HCT116 (cell line): Measurements from ENCODE around the gene CDHR3. TPM values are rescaled to one million over a fixed set of nuclear protein-coding genes. Genes with fewer than 3 reads are reported as not detected.

ENCODE experiments used
- ATAC-seq: fragments of 200-7000 bp; cut with Tn5 transposase; 2 replicates; pipeline ENCODE4 v1.9.1; 2020; ENCODE audit warnings: mild to moderate bottlenecking, moderate library complexity
- BruUV-seq: library from RNA; stranded (reverse); fragments of 400-500 nt; replicated peaks from 2 replicates; lab custom pipeline; 2021; lab: Mats Ljungman, UMichigan
- CTCF ChIA-PET: fragments of 300-600 bp; sonication (Branson Sonifier 250); formaldehyde crosslinking; loops from one replicate; lab custom pipeline; 2021; ENCODE audit warnings: antibody characterized with exemption; lab: Charles Lee
- POLR2A ChIA-PET: fragments of 300-600, 350-600 bp; sonication (Branson Sonifier 250); formaldehyde crosslinking; loops from one replicate; lab custom pipeline; 2021; ENCODE audit warnings: antibody characterized with exemption; lab: Charles Lee
- RAD21 ChIA-PET, 2 experiments: fragments of 300-600 bp; sonication (Branson Sonifier 250); formaldehyde crosslinking; loops; one replicate each; lab custom pipeline; 2023; ENCODE audit warnings: low total read pairs in 2 of 2; ENCODE audit not compliant: uncharacterized antibody in 2 of 2, unreplicated experiment in 2 of 2, low non-redundant PET in 1 of 2; lab: Charles Lee
- DNase-seq: peaks from one replicate; pipeline ENCODE4 v3.0.0-alpha.2; 2010; ENCODE audit warnings: low read depth, low spot score
- H2AFZ ChIP-seq: fragments of 200-600 bp; shearing (Covaris generic), sonication (generic); 2 replicates; pipeline ENCODE4 v1.6.1; 2017; ENCODE audit warnings: low read depth, mixed run types, mixed read lengths, antibody characterized with exemption, low read length; ENCODE audit not compliant: poor library complexity, severe bottlenecking
- H3K27ac ChIP-seq: 2 replicates; pipeline ENCODE4 v1.5.1; 2012; ENCODE audit warnings: low read depth, low read length
- H3K27me3 ChIP-seq: fragments of 200-600 bp; sonication (generic); 2 replicates; pipeline ENCODE4 v1.6.1; 2016; ENCODE audit warnings: mixed run types, low read length, mixed read lengths; ENCODE audit not compliant: insufficient read depth
- H3K36me3 ChIP-seq, 2 experiments: fragments of 200-500 bp in 1 of 2; fragments of 200-600 bp in 1 of 2; sonication (Bioruptor generic) in 1 of 2; sonication (generic) in 1 of 2; 2 replicates each; pipeline versions ENCODE4 v1.5.1 to v1.6.1; 2014 to 2016; ENCODE audit warnings: low read length in 2 of 2, inconsistent platforms in 1 of 2, mixed read lengths in 1 of 2, mixed run types in 1 of 2; ENCODE audit not compliant: insufficient read depth in 2 of 2, control insufficient read depth in 1 of 2
- H3K4me1 ChIP-seq, 2 experiments: fragments of 200-600 bp in 1 of 2; sonication (generic) in 1 of 2; 2 replicates each; pipeline versions ENCODE4 v1.5.1 to v1.6.1; 2012 to 2017; ENCODE audit warnings: low read length in 2 of 2, inconsistent platforms in 1 of 2, mild to moderate bottlenecking in 1 of 2, mixed read lengths in 1 of 2, mixed run types in 1 of 2, moderate library complexity in 1 of 2; ENCODE audit not compliant: insufficient read depth in 2 of 2, control insufficient read depth in 1 of 2
- H3K4me2 ChIP-seq: fragments of 200-600 bp; sonication (generic); 2 replicates; pipeline ENCODE4 v1.6.1; 2017; ENCODE audit warnings: mixed run types, low read length, mixed read lengths
- H3K4me3 ChIP-seq, 2 experiments: fragments of 200-600 bp in 1 of 2; sonication (generic) in 1 of 2; replicated peaks in 1 of 2; 2 replicates each; pipeline ENCODE4 v1.5.1; 2011 to 2016; ENCODE audit warnings: low read length in 2 of 2, control low read depth in 1 of 2, low read depth in 1 of 2, mild to moderate bottlenecking in 1 of 2, mixed read lengths in 1 of 2, mixed run types in 1 of 2
- H3K79me2 ChIP-seq: fragments of 200-600 bp; sonication (generic); 2 replicates; pipeline ENCODE4 v1.6.1; 2017; ENCODE audit warnings: mild to moderate bottlenecking, mixed run types, low read length, moderate library complexity, mixed read lengths; ENCODE audit not compliant: insufficient read depth
- H3K9ac ChIP-seq: fragments of 200-600 bp; sonication (generic); 2 replicates; pipeline ENCODE4 v1.6.1; 2016; ENCODE audit warnings: low read length, mixed read lengths
- H3K9me2 ChIP-seq: fragments of 200-600 bp; sonication (generic), shearing (Covaris generic); 2 replicates; pipeline ENCODE4 v1.6.1; 2017; ENCODE audit warnings: mixed run types, mild to moderate bottlenecking, moderate library complexity; ENCODE audit not compliant: insufficient read depth
- H3K9me3 ChIP-seq, 2 experiments: fragments of 200-500 bp in 1 of 2; fragments of 200-600 bp in 1 of 2; sonication (Bioruptor generic) in 1 of 2; sonication (generic) in 1 of 2; 2 replicates each; pipeline ENCODE4 v1.6.1; 2014 to 2017; ENCODE audit warnings: low read length in 2 of 2, mixed read lengths in 2 of 2, inconsistent platforms in 1 of 2, low read depth in 1 of 2, mild to moderate bottlenecking in 1 of 2, mixed run types in 1 of 2, moderate library complexity in 1 of 2; ENCODE audit not compliant: control insufficient read depth in 1 of 2, insufficient read depth in 1 of 2
- H4K20me1 ChIP-seq: fragments of 200-600 bp; sonication (generic), shearing (Covaris generic); 2 replicates; pipeline ENCODE4 v1.6.1; 2017; ENCODE audit warnings: mixed run types, mild to moderate bottlenecking, moderate library complexity; ENCODE audit not compliant: insufficient read depth
- CBX3 ChIP-seq: IDR thresholded peaks from 2 replicates; pipeline ENCODE4 v1.6.1; 2012; ENCODE audit warnings: low read depth
- CEBPB ChIP-seq: IDR thresholded peaks from 2 replicates; pipeline ENCODE4 v1.6.1; 2012; ENCODE audit warnings: low read depth
- EGR1 ChIP-seq: IDR thresholded peaks from 2 replicates; pipeline ENCODE4 v1.6.1; 2012; ENCODE audit warnings: low read depth
- ELF1 ChIP-seq: IDR thresholded peaks from 2 replicates; pipeline ENCODE4 v1.6.1; 2012; ENCODE audit warnings: low read depth, borderline replicate concordance
- EZH2 ChIP-seq: fragments of 200-600 bp; sonication (generic); IDR thresholded peaks from 2 replicates; pipeline ENCODE4 v1.6.1; 2017; ENCODE audit warnings: antibody characterized with exemption, mixed run types
- EZH2phosphoT487 ChIP-seq: fragments of 200-600 bp; IDR thresholded peaks from 2 replicates; pipeline ENCODE4 v1.6.1; 2018; ENCODE audit warnings: antibody characterized with exemption, borderline replicate concordance
- FOSL1 ChIP-seq: IDR thresholded peaks from 2 replicates; pipeline ENCODE4 v1.6.1; 2012; ENCODE audit warnings: low read depth
- JUND ChIP-seq: IDR thresholded peaks from 2 replicates; pipeline ENCODE4 v1.6.1; 2012
- POLR2A ChIP-seq: IDR thresholded peaks from 2 replicates; pipeline ENCODE4 v1.7.0; 2011; ENCODE audit warnings: borderline replicate concordance; ENCODE audit not compliant: insufficient read depth, insufficient read length; ENCODE audit errors: extremely low read depth
- POLR2AphosphoS5 ChIP-seq: IDR thresholded peaks from 2 replicates; pipeline ENCODE4 v1.6.1; 2011; ENCODE audit warnings: mild to moderate bottlenecking, low read depth, low read length, moderate library complexity
- SIN3A ChIP-seq: IDR thresholded peaks from 2 replicates; pipeline ENCODE4 v1.6.1; 2012; ENCODE audit warnings: low read depth
- ZBTB33 ChIP-seq: IDR thresholded peaks from 2 replicates; pipeline ENCODE4 v1.6.1; 2011; ENCODE audit warnings: mild to moderate bottlenecking, low read length, moderate library complexity; ENCODE audit not compliant: insufficient replicate concordance; ENCODE audit errors: extremely low read depth
- ZFX ChIP-seq: fragments of 450-650 bp; IDR thresholded peaks from 2 replicates; pipeline ENCODE4 v1.6.1; 2017
- ZNF274 ChIP-seq: fragments of 200-500 bp; sonication (Bioruptor generic); IDR thresholded peaks from 2 replicates; pipeline ENCODE4 v1.6.1; 2014; ENCODE audit warnings: mild to moderate bottlenecking, low read depth, low read length, inconsistent platforms
- intact Hi-C: fragments of 100-400 bp; cut with micrococcal nuclease; formaldehyde crosslinking; loops from 2 replicates; pipeline ENCODE4 v1.10.0; 2022
- total RNA-seq: library from RNA; stranded (reverse); gene quantifications from one replicate; pipeline ENCODE4 v1.2.1, GENCODE V29; 2021; ENCODE audit not compliant: unreplicated experiment
- TF ChIP-seq, protein P1 (sequence below): IDR thresholded peaks from 2 replicates; pipeline ENCODE4 v1.6.1; 2012; ENCODE audit warnings: low read depth
- TF ChIP-seq, protein P2 (sequence below): IDR thresholded peaks from 2 replicates; pipeline ENCODE4 v1.6.1; 2012

CDHR3 gene
- total RNA-seq, 1 experiment from 2014 or later, result 5.5 TPM

DNA sequence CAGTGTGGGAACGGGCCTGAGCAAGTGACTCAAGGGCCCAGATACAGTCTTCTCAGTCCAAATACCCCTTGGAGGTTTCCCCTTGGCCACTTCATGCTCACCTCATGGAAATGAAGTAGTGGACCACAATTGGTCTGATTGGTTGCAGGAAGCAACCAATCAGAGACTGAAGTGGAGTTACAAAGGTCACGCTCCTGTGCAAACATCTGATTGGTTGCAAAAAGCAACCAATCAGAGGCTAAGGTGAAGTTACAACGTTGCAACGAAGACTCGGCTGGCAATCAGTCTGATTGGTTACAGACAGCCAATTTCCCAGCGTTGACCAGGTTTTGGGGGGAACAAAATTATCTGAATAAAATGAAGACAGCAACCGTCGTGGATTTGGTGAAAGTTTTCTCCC lies 72.5 kb downstream of the CDHR3 start:
- DNase-seq (no peak), ATAC-seq (no peak)
- BruUV-seq, result no TSS peak
- H3K4me2 ChIP-seq, result no peak overlapping the region
- peaks cover 0 to 7% of the 10 kb centered on the region in 2 experiments; a peak in 1 of 4 replicates for H3K9me3 ChIP-seq
- H3K4me3 ChIP-seq, result no peak overlapping the region
- no peak overlapping the region for H3K27ac ChIP-seq
- H4K20me1 ChIP-seq, result no peaks in the 10 kb centered on the region
- ChIA-PET RAD21 (no interaction called here), CTCF (no interaction called here), POLR2A (no interaction called here)
- H3K9ac ChIP-seq, result no peak overlapping the region
- H3K27me3 ChIP-seq, result no peaks in the 10 kb centered on the region
- H3K36me3 ChIP-seq, result no peaks in the 10 kb centered on the region
- intact Hi-C loops, result no loop called here
- H2AFZ ChIP-seq, result no peak overlapping the region
- H3K79me2 ChIP-seq, result no peaks in the 10 kb centered on the region
- no peaks in the 10 kb centered on the region for H3K9me2 ChIP-seq
- TF ChIP-seq SIN3A (no peak), POLR2AphosphoS5 (no peak), CEBPB (no peak), POLR2A (no peak), EGR1 (no peak), EZH2 (no peak), FOSL1 (no peak), CBX3 (no peak), ZFX (no peak), ZNF274 (no peak), JUND (no peak), ELF1 (no peak), EZH2phosphoT487 (no peak), ZBTB33 (no peak)
- TF ChIP-seq, protein P1, sequence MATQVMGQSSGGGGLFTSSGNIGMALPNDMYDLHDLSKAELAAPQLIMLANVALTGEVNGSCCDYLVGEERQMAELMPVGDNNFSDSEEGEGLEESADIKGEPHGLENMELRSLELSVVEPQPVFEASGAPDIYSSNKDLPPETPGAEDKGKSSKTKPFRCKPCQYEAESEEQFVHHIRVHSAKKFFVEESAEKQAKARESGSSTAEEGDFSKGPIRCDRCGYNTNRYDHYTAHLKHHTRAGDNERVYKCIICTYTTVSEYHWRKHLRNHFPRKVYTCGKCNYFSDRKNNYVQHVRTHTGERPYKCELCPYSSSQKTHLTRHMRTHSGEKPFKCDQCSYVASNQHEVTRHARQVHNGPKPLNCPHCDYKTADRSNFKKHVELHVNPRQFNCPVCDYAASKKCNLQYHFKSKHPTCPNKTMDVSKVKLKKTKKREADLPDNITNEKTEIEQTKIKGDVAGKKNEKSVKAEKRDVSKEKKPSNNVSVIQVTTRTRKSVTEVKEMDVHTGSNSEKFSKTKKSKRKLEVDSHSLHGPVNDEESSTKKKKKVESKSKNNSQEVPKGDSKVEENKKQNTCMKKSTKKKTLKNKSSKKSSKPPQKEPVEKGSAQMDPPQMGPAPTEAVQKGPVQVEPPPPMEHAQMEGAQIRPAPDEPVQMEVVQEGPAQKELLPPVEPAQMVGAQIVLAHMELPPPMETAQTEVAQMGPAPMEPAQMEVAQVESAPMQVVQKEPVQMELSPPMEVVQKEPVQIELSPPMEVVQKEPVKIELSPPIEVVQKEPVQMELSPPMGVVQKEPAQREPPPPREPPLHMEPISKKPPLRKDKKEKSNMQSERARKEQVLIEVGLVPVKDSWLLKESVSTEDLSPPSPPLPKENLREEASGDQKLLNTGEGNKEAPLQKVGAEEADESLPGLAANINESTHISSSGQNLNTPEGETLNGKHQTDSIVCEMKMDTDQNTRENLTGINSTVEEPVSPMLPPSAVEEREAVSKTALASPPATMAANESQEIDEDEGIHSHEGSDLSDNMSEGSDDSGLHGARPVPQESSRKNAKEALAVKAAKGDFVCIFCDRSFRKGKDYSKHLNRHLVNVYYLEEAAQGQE, result no peak
- TF ChIP-seq, protein P2, sequence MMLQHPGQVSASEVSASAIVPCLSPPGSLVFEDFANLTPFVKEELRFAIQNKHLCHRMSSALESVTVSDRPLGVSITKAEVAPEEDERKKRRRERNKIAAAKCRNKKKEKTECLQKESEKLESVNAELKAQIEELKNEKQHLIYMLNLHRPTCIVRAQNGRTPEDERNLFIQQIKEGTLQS, result no peak
- H3K4me1 ChIP-seq, result no peaks in the 10 kb centered on the region
